GM12878 (cell line): Measurements from ENCODE around the gene CNTNAP2. TPM values are rescaled to one million over a fixed set of nuclear protein-coding genes. Genes with fewer than 3 reads are reported as not detected.

Source experiments
- ATAC-seq: fragments of 200-7000 bp; cut with Tn5 transposase; 3 replicates; pipeline ENCODE4 v1.9.1; 2020; ENCODE audit warnings: mild to moderate bottlenecking, moderate library complexity
- BruUV-seq: library from RNA; stranded (reverse); fragments of 400-500 nt; replicated peaks from 2 replicates; lab custom pipeline; 2021; lab: Mats Ljungman, UMichigan
- CTCF ChIA-PET: fragments of 300-600 bp; sonication (Branson Sonifier 250); formaldehyde crosslinking; extraction: SDS; loops from one replicate; lab custom pipeline; 2021; ENCODE audit warnings: inconsistent platforms; lab: Yijun Ruan, JAX
- POLR2A ChIA-PET: fragments of 350-600 bp; formaldehyde crosslinking; extraction: SDS; loops from one replicate; lab custom pipeline; 2021; ENCODE audit warnings: inconsistent platforms; lab: Charles Lee
- RAD21 ChIA-PET: fragments of 300-600 bp; sonication (Branson Sonifier 250); formaldehyde crosslinking; loops from one replicate; lab custom pipeline; 2023; ENCODE audit warnings: antibody characterized with exemption; ENCODE audit not compliant: unreplicated experiment; lab: Charles Lee
- SMC1A ChIA-PET: fragments of 300-600 bp; sonication (Branson Sonifier 250); formaldehyde crosslinking; loops from one replicate; lab custom pipeline; 2023; ENCODE audit not compliant: unreplicated experiment, uncharacterized antibody; lab: Charles Lee
- DNase-seq: peaks from one replicate; pipeline ENCODE4 v3.0.0-alpha.2; 2011; ENCODE audit warnings: low read depth, low spot score
- FAIRE-seq: peaks from 3 replicates; lab custom pipeline; 2011; peaks lifted over from hg19 to GRCh38; lab: Jason Lieb, UNC
- H2AFZ ChIP-seq: 2 replicates; pipeline ENCODE4 v1.6.0; 2011; ENCODE audit warnings: low read depth, low read length, control low read depth; ENCODE audit not compliant: control insufficient read depth
- H3K27ac ChIP-seq: 2 replicates; pipeline ENCODE4 v1.5.1; 2011; ENCODE audit warnings: control low read depth; ENCODE audit not compliant: control insufficient read depth, insufficient read depth
- H3K27me3 ChIP-seq, 2 experiments: replicated peaks in 1 of 2; 2 replicates each; pipeline versions ENCODE4 v1.6.0 to v1.6.1; 2011; ENCODE audit warnings: low read length in 1 of 2; ENCODE audit not compliant: control insufficient read depth in 2 of 2, insufficient read depth in 2 of 2
- H3K36me3 ChIP-seq, 2 experiments: 2 replicates each; pipeline ENCODE4 v1.5.1; 2011; ENCODE audit warnings: low read length in 1 of 2; ENCODE audit not compliant: control insufficient read depth in 2 of 2, insufficient read depth in 2 of 2
- H3K4me1 ChIP-seq: 2 replicates; pipeline ENCODE4 v1.6.1; 2011; ENCODE audit warnings: mild to moderate bottlenecking, low read length, moderate library complexity, mixed read lengths; ENCODE audit not compliant: control insufficient read depth, insufficient read depth
- H3K4me2 ChIP-seq: 2 replicates; pipeline ENCODE4 v1.6.0; 2011; ENCODE audit warnings: control low read depth; ENCODE audit not compliant: control insufficient read depth, insufficient read depth
- H3K4me3 ChIP-seq: fragments of 200-600 bp; sonication (generic); 2 replicates; pipeline ENCODE4 v1.5.1; 2016
- H3K79me2 ChIP-seq: 2 replicates; pipeline ENCODE4 v1.6.0; 2011; ENCODE audit warnings: low read length; ENCODE audit not compliant: control insufficient read depth, insufficient read depth
- H3K9ac ChIP-seq: 2 replicates; pipeline ENCODE4 v1.8.0; 2011; ENCODE audit warnings: low read length, control low read depth, mixed read lengths; ENCODE audit not compliant: control insufficient read depth, insufficient read depth
- H3K9me3 ChIP-seq: replicated peaks from 3 replicates; pipeline ENCODE4 v1.5.1; 2011; ENCODE audit warnings: mild to moderate bottlenecking, low read length; ENCODE audit not compliant: control insufficient read depth, insufficient read depth
- H4K20me1 ChIP-seq: 2 replicates; pipeline ENCODE4 v1.6.0; 2011; ENCODE audit not compliant: control insufficient read depth, insufficient read depth
- ATF7 ChIP-seq: fragments of 450-650 bp; IDR thresholded peaks from 2 replicates; pipeline ENCODE4 v1.6.1; 2016; ENCODE audit warnings: low read depth, mild to moderate bottlenecking
- CEBPZ ChIP-seq: fragments of 150-350 bp; IDR thresholded peaks from 2 replicates; pipeline ENCODE4 v1.6.1; 2016; ENCODE audit warnings: low read depth, low read length
- CHD2 ChIP-seq: IDR thresholded peaks from 2 replicates; pipeline ENCODE4 v1.6.1; 2011; ENCODE audit warnings: low read depth, low read length, improper control_type of control experiment, borderline replicate concordance
- CREB1 ChIP-seq: IDR thresholded peaks from 2 replicates; pipeline ENCODE4 v1.6.1; 2012; ENCODE audit warnings: low read depth, mild to moderate bottlenecking, inconsistent platforms
- E2F4 ChIP-seq: IDR thresholded peaks from 2 replicates; pipeline ENCODE4 v1.6.1; 2012; ENCODE audit warnings: low read depth, low read length, improper control_type of control experiment
- FOS ChIP-seq: IDR thresholded peaks from 3 replicates; pipeline ENCODE4 v1.6.1; 2011; ENCODE audit warnings: borderline replicate concordance; ENCODE audit not compliant: insufficient read length; ENCODE audit errors: extremely low read depth
- KDM1A ChIP-seq: fragments of 200-600 bp; sonication (generic); IDR thresholded peaks from 2 replicates; pipeline ENCODE4 v1.6.1; 2016; ENCODE audit warnings: borderline replicate concordance
- NR2F1 ChIP-seq: fragments of 450-650 bp; conservative IDR thresholded peaks from 2 replicates; pipeline ENCODE4 v1.6.1; 2017; ENCODE audit warnings: mild to moderate bottlenecking
- POLR2A ChIP-seq: IDR thresholded peaks from 2 replicates; pipeline ENCODE4 v1.6.1; 2011; ENCODE audit warnings: low read depth, mild to moderate bottlenecking, low read length
- SMAD1 ChIP-seq: fragments of 450-650 bp; IDR thresholded peaks from 2 replicates; pipeline ENCODE4 v1.6.1; 2018; ENCODE audit warnings: mild to moderate bottlenecking, low read depth; ENCODE audit not compliant: partially characterized antibody
- SREBF2 ChIP-seq: IDR thresholded peaks from 2 replicates; pipeline ENCODE4 v1.6.1; 2012; ENCODE audit warnings: mild to moderate bottlenecking, low read length
- STAT3 ChIP-seq: IDR thresholded peaks from 2 replicates; pipeline ENCODE4 v1.6.1; 2011; ENCODE audit warnings: low read depth, low read length, improper control_type of control experiment
- SUPT20H ChIP-seq: IDR thresholded peaks from 2 replicates; pipeline ENCODE4 v1.6.1; 2011; ENCODE audit warnings: low read depth, mild to moderate bottlenecking, low read length, moderate library complexity, borderline replicate concordance; ENCODE audit not compliant: control insufficient read depth
- TBL1XR1 ChIP-seq: IDR thresholded peaks from 2 replicates; pipeline ENCODE4 v1.6.1; 2012; ENCODE audit warnings: low read depth, low read length, improper control_type of control experiment
- TCF3 ChIP-seq: IDR thresholded peaks from 2 replicates; pipeline ENCODE4 v1.6.1; 2012; ENCODE audit warnings: low read depth, mild to moderate bottlenecking, low read length, borderline replicate concordance; ENCODE audit not compliant: insufficient read depth
- ZNF274 ChIP-seq: IDR thresholded peaks from one replicate; pipeline ENCODE4 v1.8.0; 2011; ENCODE audit not compliant: insufficient read length, insufficient read depth
- WGBS: methylation state at CpG from one replicate; pipeline ENCODE4 v1.1.6; 2016; ENCODE audit warnings: low lambda C conversion rate; ENCODE audit not compliant: insufficient replicate concordance, insufficient coverage; ENCODE audit errors: missing lambda C conversion rate; 5-methylcytosine and 5-hydroxymethylcytosine counted together
- in situ Hi-C: fragments of 300-500 bp; cut with MboI; formaldehyde crosslinking; loops from 9 replicates; pipeline ENCODE4 v1.14.3; 2018; ENCODE audit warnings: mixed read lengths
- intact Hi-C: fragments of 100-400 bp; cut with micrococcal nuclease; formaldehyde crosslinking; loops from one replicate; pipeline ENCODE4 v1.14.2; 2022; ENCODE audit not compliant: unreplicated experiment
- polyA plus RNA-seq, 11 experiments: library from polyadenylated mRNA; depleted of rRNA in 4 of 11; unstranded in 6 of 11; stranded (reverse) in 5 of 11; fragments of >200 nt; fragmentation: Nextera tagmentation in 4 of 11; fragmentation: Illumina TruSeq in 1 of 11; extraction: Ambion mirVana in 4 of 11; extraction: Trizol in 1 of 11; gene quantifications; 1 replicate in 1 of 11; 2 replicates in 10 of 11; pipeline versions ENCODE4 v1.2.1 to v1.2.3, GENCODE V29; 2011 to 2016; ENCODE audit warnings: inconsistent platforms in 2 of 11, missing spikeins in 2 of 11, low read depth in 1 of 11
- total RNA-seq, 4 experiments: library from RNA; depleted of rRNA in 3 of 4; stranded (reverse); fragments of >200 nt in 3 of 4; fragmentation: Illumina TruSeq in 1 of 4; extraction: Trizol in 1 of 4; gene quantifications; 2 replicates each; pipeline versions ENCODE4 v1.2.1 to v1.2.3, GENCODE V29; 2013 to 2021

The CNTNAP2 gene
- total and polyA plus RNA-seq, 10 of the 15 experiments (the other 5 are each of a cell fraction or from before 2014, with no cell fraction given) = 0.03 to 0.08 (median 0.03) TPM; not detected in 7

DNA sequence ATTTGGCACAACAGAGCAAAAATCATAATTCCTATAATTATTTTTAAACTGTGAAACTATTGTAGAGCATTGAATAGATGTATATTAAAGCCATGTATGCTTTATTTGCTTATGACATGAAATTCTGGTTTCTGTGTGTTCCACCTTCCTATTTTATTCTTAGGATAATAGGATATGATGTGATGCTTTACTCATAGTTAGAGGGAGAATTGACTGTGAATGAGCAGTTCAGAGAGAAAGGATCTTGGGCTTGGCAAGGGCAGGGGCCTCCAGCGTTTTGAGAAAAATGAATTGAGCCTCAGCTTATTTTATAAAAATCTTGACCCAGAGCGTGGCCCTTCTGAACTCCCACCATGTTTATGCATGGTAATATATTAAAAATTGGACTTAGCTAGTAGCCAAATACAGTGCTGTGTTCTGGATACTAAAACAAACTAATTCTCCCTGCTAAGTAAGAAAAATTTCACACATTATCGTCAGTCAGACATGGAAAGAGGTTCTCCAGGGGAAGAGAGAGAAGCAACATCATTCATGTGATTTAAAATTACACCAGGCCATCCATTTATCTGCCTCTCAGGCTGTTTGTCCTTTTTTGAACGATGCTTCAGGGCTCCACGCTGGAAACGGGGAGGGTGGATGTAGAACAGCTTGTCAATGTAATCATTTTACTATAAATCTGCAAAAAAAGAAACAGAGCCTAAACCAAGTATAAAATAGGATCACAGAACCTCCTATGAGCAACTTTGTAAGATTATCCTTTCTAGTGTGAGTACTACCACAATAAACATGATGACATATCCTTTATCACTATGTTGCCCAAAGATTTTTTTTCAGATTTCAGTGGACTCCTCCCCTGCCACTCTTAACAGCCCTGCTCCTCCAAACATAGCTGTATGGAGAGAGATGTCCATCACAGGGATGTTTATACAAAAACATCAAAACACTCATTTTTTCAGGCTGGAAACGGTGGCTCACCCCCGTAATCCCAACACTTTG is 2215.9 kb downstream of the CNTNAP2 start:
- Histone ChIP-seq H3K9ac (no peak overlapping the region), H4K20me1 (no peaks in the 10 kb centered on the region), H3K9me3 (no peaks in the 10 kb centered on the region; the same call in 2 of the 3 replicates), H3K36me3 (no peaks in the 10 kb centered on the region), H2AFZ (no peak overlapping the region), H3K4me2 (no peak overlapping the region), H3K4me3 (no peak overlapping the region), H3K79me2 (no peaks in the 10 kb centered on the region), H3K4me1 (no peaks in the 10 kb centered on the region), H3K27me3 (peaks cover 0 to 5% of the 10 kb centered on the region in 2 experiments; a peak in 1 of 4 replicates), H3K27ac (no peak overlapping the region)
- TF ChIP-seq NR2F1 = no peak
- no peak for TF ChIP-seq KDM1A
- TF ChIP-seq SMAD1 = no peak
- no peak for TF ChIP-seq SUPT20H
- no peak for TF ChIP-seq ATF7
- no peak for TF ChIP-seq STAT3
- TF ChIP-seq E2F4 = no peak
- no peak for TF ChIP-seq TBL1XR1
- no peak for TF ChIP-seq ZNF274
- TF ChIP-seq CHD2 = no peak
- TF ChIP-seq POLR2A = no peak
- TF ChIP-seq CEBPZ = no peak
- no peak for TF ChIP-seq FOS
- no peak for TF ChIP-seq CREB1
- no peak for TF ChIP-seq TCF3
- no peak for TF ChIP-seq SREBF2
- SMC1A ChIA-PET = no interaction called here
- FAIRE-seq = no peak
- no TSS peak for BruUV-seq
- intact Hi-C loops (no loop called here), in situ Hi-C loops (no loop called here)
- CTCF ChIA-PET = no interaction called here
- no peak for ATAC-seq
- DNase-seq = no peak
- POLR2A ChIA-PET = interaction anchor here (0.5 to 0.7 kb wide), 2 partner anchors 10 to 37 kb away, joined by 4 to 5 read pairs; no protein-coding TSS in a partner anchor
- WGBS = 76% methylated on average over 8 of the region's 8 CpGs
- RAD21 ChIA-PET = no interaction called here
